ENCODE data around the gene RABGAP1L. TPM values are rescaled to one million over a fixed set of nuclear protein-coding genes. Genes with fewer than 3 reads are reported as not detected.
"Not testable (repeated sequence)": the region's sequence is repeated elsewhere in the genome, so short reads cannot be mapped to it uniquely, and the experiment has no call there.

RABGAP1L gene
- total RNA-seq, 1 donor from 2014 or later = 48.5 TPM

- H3K4me1 Mint-ChIP-seq = peaks cover 3% of the 10 kb centered on the region
- H3K27me3 Mint-ChIP-seq (ENCODE audit: low read depth) = no peaks in the 10 kb centered on the region
- DNase-seq (ENCODE audit: low spot score in 2 of 2, unreplicated experiment in 2 of 2) = no peak
- peak overlapping the region; percentile 19 for H3K27ac Mint-ChIP-seq
- peak overlapping the region; percentile 60 for H3K4me3 Mint-ChIP-seq
- no peaks in the 10 kb centered on the region for H3K9me3 Mint-ChIP-seq
- H3K36me3 Mint-ChIP-seq = peaks cover 7% of the 10 kb centered on the region
- TF ChIP-seq CTCF (IDR thresholded peaks at IDR 0.05; ENCODE audit: unreplicated experiment) = no peak
These were observed 80.2 kb downstream of the RABGAP1L start for GRCh38 chr1:174239541-174239940.

GRCh38 chr1:174242856-174243255 is 83.5 kb downstream of the RABGAP1L start:
- no peak for DNase-seq (ENCODE audit: low spot score in 2 of 2, unreplicated experiment in 2 of 2)
- Mint-ChIP-seq H3K27ac (no peak overlapping the region), H3K27me3 (ENCODE audit: low read depth) (no peaks in the 10 kb centered on the region), H3K36me3 (peaks cover 13% of the 10 kb centered on the region), H3K4me1 (peaks cover 7% of the 10 kb centered on the region), H3K4me3 (no peak overlapping the region), H3K9me3 (no peaks in the 10 kb centered on the region)
- no peak for TF ChIP-seq CTCF (IDR thresholded peaks at IDR 0.05; ENCODE audit: unreplicated experiment)

GRCh38 chr1:174243451-174244000 is 84.2 kb downstream of the RABGAP1L start:
- Mint-ChIP-seq H3K36me3 (peaks cover 13% of the 10 kb centered on the region), H3K27ac (no peak overlapping the region), H3K9me3 (no peaks in the 10 kb centered on the region), H3K27me3 (ENCODE audit: low read depth) (no peaks in the 10 kb centered on the region), H3K4me1 (peaks cover 7% of the 10 kb centered on the region), H3K4me3 (no peak overlapping the region)
- no peak for DNase-seq (ENCODE audit: low spot score in 2 of 2, unreplicated experiment in 2 of 2)
- no peak for TF ChIP-seq CTCF (IDR thresholded peaks at IDR 0.05; ENCODE audit: unreplicated experiment)

GRCh38 chr1:174244017-174244416 is 84.7 kb downstream of the RABGAP1L start:
- no peak for DNase-seq (ENCODE audit: low spot score in 2 of 2, unreplicated experiment in 2 of 2)
- TF ChIP-seq CTCF (IDR thresholded peaks at IDR 0.05; ENCODE audit: unreplicated experiment) = no peak
- Mint-ChIP-seq H3K36me3 (peaks cover 13% of the 10 kb centered on the region), H3K27ac (no peak overlapping the region), H3K9me3 (no peaks in the 10 kb centered on the region), H3K4me3 (no peak overlapping the region), H3K4me1 (peaks cover 7% of the 10 kb centered on the region), H3K27me3 (ENCODE audit: low read depth) (no peaks in the 10 kb centered on the region)

GRCh38 chr1:174247472-174247871 is 88.2 kb downstream of the RABGAP1L start:
- DNase-seq (ENCODE audit: low spot score in 2 of 2, unreplicated experiment in 2 of 2) = no peak
- peaks cover 4% of the 10 kb centered on the region for H3K4me1 Mint-ChIP-seq
- no peaks in the 10 kb centered on the region for H3K27me3 Mint-ChIP-seq (ENCODE audit: low read depth)
- H3K9me3 Mint-ChIP-seq = no peaks in the 10 kb centered on the region
- H3K27ac Mint-ChIP-seq = no peak overlapping the region
- H3K36me3 Mint-ChIP-seq = peaks cover 10% of the 10 kb centered on the region
- H3K4me3 Mint-ChIP-seq = no peak overlapping the region
- TF ChIP-seq CTCF (IDR thresholded peaks at IDR 0.05; ENCODE audit: unreplicated experiment) = no peak

GRCh38 chr1:174248041-174248440 is 88.7 kb downstream of the RABGAP1L start:
- no peak for TF ChIP-seq CTCF (IDR thresholded peaks at IDR 0.05; ENCODE audit: unreplicated experiment)
- H3K4me3 Mint-ChIP-seq = no peak overlapping the region
- H3K27me3 Mint-ChIP-seq (ENCODE audit: low read depth) = no peaks in the 10 kb centered on the region
- H3K36me3 Mint-ChIP-seq = peaks cover 7% of the 10 kb centered on the region
- H3K4me1 Mint-ChIP-seq = peaks cover 4% of the 10 kb centered on the region
- no peaks in the 10 kb centered on the region for H3K9me3 Mint-ChIP-seq
- H3K27ac Mint-ChIP-seq = no peak overlapping the region
- no peak for DNase-seq (ENCODE audit: low spot score in 2 of 2, unreplicated experiment in 2 of 2)

GRCh38 chr1:174256386-174256785 is 97.1 kb downstream of the RABGAP1L start:
- not testable (repeated sequence) for H3K4me1 Mint-ChIP-seq; H3K27me3 Mint-ChIP-seq (ENCODE audit: low read depth); H3K9me3 Mint-ChIP-seq; H3K36me3 Mint-ChIP-seq; H3K27ac Mint-ChIP-seq; DNase-seq (ENCODE audit: low spot score in 2 of 2, unreplicated experiment in 2 of 2); H3K4me3 Mint-ChIP-seq
